ENCODE measurements around the gene UBE2I. TPM values are rescaled to one million over a fixed set of nuclear protein-coding genes. Genes with fewer than 3 reads are reported as not detected.

Gene UBE2I
- polyA plus RNA-seq, 12 donors = 78.4 to 213 (median 104) TPM; not detected in 1

GRCh38 chr16:1340730-1341494 is 31.5 kb downstream of the UBE2I start:
- no peak for DNase-seq

GRCh38 chr16:1341495-1342420 is 32.3 kb downstream of the UBE2I start:
- DNase-seq = no peak

- peak; percentile 56 for DNase-seq
These were observed 33.3 kb downstream of the UBE2I start for GRCh38 chr16:1342526-1343427.

- DNase-seq = no peak
These were observed 34.2 kb downstream of the UBE2I start for GRCh38 chr16:1343428-1344242.

- no peak for DNase-seq
These were observed 35.1 kb downstream of the UBE2I start for GRCh38 chr16:1344499-1344898.

- DNase-seq = no peak
These were observed 35.7 kb downstream of the UBE2I start for GRCh38 chr16:1345087-1345486.

GRCh38 chr16:1345651-1346421 is 36.4 kb downstream of the UBE2I start:
- no peak for DNase-seq

GRCh38 chr16:1346422-1347285 is 37.2 kb downstream of the UBE2I start:
- DNase-seq = no peak

GRCh38 chr16:1347286-1347855 is 37.9 kb downstream of the UBE2I start:
- DNase-seq = no peak

GRCh38 chr16:1347962-1348361 is 38.5 kb downstream of the UBE2I start:
- no peak for DNase-seq

- DNase-seq = no peak
These were observed 39.0 kb downstream of the UBE2I start for GRCh38 chr16:1348441-1348840.

- DNase-seq = no peak
These were observed 39.5 kb downstream of the UBE2I start for GRCh38 chr16:1348926-1349325.

GRCh38 chr16:1349351-1349750 is 39.9 kb downstream of the UBE2I start:
- no peak for DNase-seq

GRCh38 chr16:1349951-1350350 is 40.5 kb downstream of the UBE2I start:
- no peak for DNase-seq

- DNase-seq = no peak
These were observed 41.3 kb downstream of the UBE2I start for GRCh38 chr16:1350691-1351090.

GRCh38 chr16:1351215-1351581 is 41.8 kb downstream of the UBE2I start:
- DNase-seq = no peak

- DNase-seq = peak; percentile 89
These were observed 42.3 kb downstream of the UBE2I start, which contains the start of the genes GNPTG and TSR3 for GRCh38 chr16:1351582-1352362. TSS of gene GNPTG (plus strand) at chr16:1351931. CDS start at chr16:1351966, 35 bp downstream. TSS of gene TSR3 (minus strand) at chr16:1351878. CDS start at chr16:1351804, 74 bp downstream.
